MM.1S (cell line): ENCODE results near the gene MAPK4.

Experiments
- DNase-seq: peaks from one replicate; pipeline ENCODE4 v3.0.0-alpha.2; 2015
- H2AFZ ChIP-seq: fragments of 300-600 bp; sonication (generic); 2 replicates; pipeline ENCODE4 v1.6.0; 2016; ENCODE audit warnings: antibody characterized with exemption, low read length
- H3F3A ChIP-seq: fragments of 300-600 bp; sonication (generic); 2 replicates; pipeline ENCODE4 v1.6.1; 2016; ENCODE audit warnings: mild to moderate bottlenecking, antibody characterized with exemption, low read length, moderate library complexity, mixed read lengths; ENCODE audit not compliant: insufficient read depth
- H3K27ac ChIP-seq: fragments of 300-600 bp; sonication (generic); 2 replicates; pipeline ENCODE4 v1.5.1; 2016; ENCODE audit warnings: mild to moderate bottlenecking, low read length
- H3K27me3 ChIP-seq: fragments of 300-600 bp; sonication (generic); replicated peaks from 2 replicates; pipeline ENCODE4 v1.6.0; 2016; ENCODE audit warnings: low read length; ENCODE audit not compliant: insufficient read depth
- H3K36me3 ChIP-seq: fragments of 300-600 bp; sonication (generic); replicated peaks from 2 replicates; pipeline ENCODE4 v1.6.1; 2016; ENCODE audit warnings: mild to moderate bottlenecking, low read length, mixed read lengths; ENCODE audit not compliant: insufficient read depth
- H3K4me1 ChIP-seq: fragments of 300-600 bp; sonication (generic); 2 replicates; pipeline ENCODE4 v1.6.1; 2016; ENCODE audit warnings: low read length, mixed read lengths
- H3K4me2 ChIP-seq: fragments of 300-600 bp; sonication (generic); 2 replicates; pipeline ENCODE4 v1.6.0; 2016; ENCODE audit warnings: low read depth, low read length
- H3K4me3 ChIP-seq: fragments of 300-600 bp; sonication (generic); 2 replicates; pipeline ENCODE4 v1.5.1; 2016; ENCODE audit warnings: low read length, mixed read lengths
- H3K79me2 ChIP-seq: fragments of 300-600 bp; sonication (generic); 2 replicates; pipeline ENCODE4 v1.6.1; 2016; ENCODE audit warnings: mixed run types, low read length, mixed read lengths
- H3K9ac ChIP-seq: fragments of 300-600 bp; sonication (generic); 2 replicates; pipeline ENCODE4 v1.6.1; 2016; ENCODE audit warnings: low read length, mixed read lengths
- H3K9me2 ChIP-seq: fragments of 300-600 bp; sonication (generic); replicated peaks from 2 replicates; pipeline ENCODE4 v1.6.1; 2016; ENCODE audit warnings: mild to moderate bottlenecking, low read length, mixed read lengths; ENCODE audit not compliant: insufficient read depth
- H3K9me3 ChIP-seq: fragments of 300-600 bp; sonication (generic); replicated peaks from 2 replicates; pipeline ENCODE4 v1.6.1; 2016; ENCODE audit warnings: mild to moderate bottlenecking, low read length, mixed read lengths; ENCODE audit not compliant: insufficient read depth
- H4K20me1 ChIP-seq: fragments of 300-600 bp; sonication (generic); 2 replicates; pipeline ENCODE4 v1.6.1; 2016; ENCODE audit warnings: mild to moderate bottlenecking, low read length, moderate library complexity, mixed read lengths; ENCODE audit not compliant: insufficient read depth
- EZH2 ChIP-seq: fragments of 300-600 bp; sonication (generic); optimal IDR thresholded peaks from 2 replicates; pipeline ENCODE3; 2017; ENCODE audit warnings: low read depth, mild to moderate bottlenecking, antibody characterized with exemption, low read length, mixed read lengths
- EZH2phosphoT487 ChIP-seq: fragments of 300-600 bp; sonication (generic); IDR thresholded peaks from 2 replicates; pipeline ENCODE4 v1.6.1; 2018; ENCODE audit warnings: antibody characterized with exemption, low read length
- TF ChIP-seq, protein P1 (sequence below): fragments of 300-600 bp; sonication (generic); IDR thresholded peaks from 2 replicates; pipeline ENCODE4 v1.5.1; 2016; ENCODE audit warnings: antibody characterized with exemption, low read length, mixed read lengths

Gene MAPK4

DNA sequence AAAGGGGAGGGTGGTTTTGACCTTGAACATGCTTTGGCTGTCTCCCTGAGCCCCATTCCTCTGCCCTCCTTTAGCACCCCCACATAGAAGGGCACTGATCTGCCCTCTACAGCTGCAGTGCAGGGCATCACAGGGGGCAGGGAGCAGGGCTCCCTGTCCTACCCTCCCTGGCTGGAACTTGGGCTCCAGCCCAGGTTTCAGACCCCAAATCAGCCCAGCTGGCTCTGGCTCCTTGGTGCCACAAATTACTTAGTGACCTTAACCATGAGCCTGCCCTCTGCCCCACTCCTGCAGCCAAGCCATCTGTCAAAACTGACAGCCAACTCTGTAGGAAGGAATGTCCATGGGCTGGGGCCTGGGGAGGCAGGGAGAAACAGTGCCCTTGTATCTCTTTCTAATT lies 105.6 kb downstream of the MAPK4 start:
- Histone ChIP-seq H3K9me3 (no peaks in the 10 kb centered on the region), H3K27ac (no peak overlapping the region), H3K9me2 (no peaks in the 10 kb centered on the region), H3K79me2 (no peaks in the 10 kb centered on the region), H4K20me1 (no peaks in the 10 kb centered on the region), H3K9ac (no peak overlapping the region), H3F3A (no peaks in the 10 kb centered on the region), H3K4me2 (no peak overlapping the region), H2AFZ (no peak overlapping the region), H3K27me3 (no peaks in the 10 kb centered on the region), H3K4me1 (no peaks in the 10 kb centered on the region), H3K36me3 (no peaks in the 10 kb centered on the region), H3K4me3 (no peak overlapping the region)
- no peak for DNase-seq
- no peak for TF ChIP-seq EZH2phosphoT487
- TF ChIP-seq, protein P1, sequence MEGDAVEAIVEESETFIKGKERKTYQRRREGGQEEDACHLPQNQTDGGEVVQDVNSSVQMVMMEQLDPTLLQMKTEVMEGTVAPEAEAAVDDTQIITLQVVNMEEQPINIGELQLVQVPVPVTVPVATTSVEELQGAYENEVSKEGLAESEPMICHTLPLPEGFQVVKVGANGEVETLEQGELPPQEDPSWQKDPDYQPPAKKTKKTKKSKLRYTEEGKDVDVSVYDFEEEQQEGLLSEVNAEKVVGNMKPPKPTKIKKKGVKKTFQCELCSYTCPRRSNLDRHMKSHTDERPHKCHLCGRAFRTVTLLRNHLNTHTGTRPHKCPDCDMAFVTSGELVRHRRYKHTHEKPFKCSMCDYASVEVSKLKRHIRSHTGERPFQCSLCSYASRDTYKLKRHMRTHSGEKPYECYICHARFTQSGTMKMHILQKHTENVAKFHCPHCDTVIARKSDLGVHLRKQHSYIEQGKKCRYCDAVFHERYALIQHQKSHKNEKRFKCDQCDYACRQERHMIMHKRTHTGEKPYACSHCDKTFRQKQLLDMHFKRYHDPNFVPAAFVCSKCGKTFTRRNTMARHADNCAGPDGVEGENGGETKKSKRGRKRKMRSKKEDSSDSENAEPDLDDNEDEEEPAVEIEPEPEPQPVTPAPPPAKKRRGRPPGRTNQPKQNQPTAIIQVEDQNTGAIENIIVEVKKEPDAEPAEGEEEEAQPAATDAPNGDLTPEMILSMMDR, result no peak
- no peak for TF ChIP-seq EZH2

DNA sequence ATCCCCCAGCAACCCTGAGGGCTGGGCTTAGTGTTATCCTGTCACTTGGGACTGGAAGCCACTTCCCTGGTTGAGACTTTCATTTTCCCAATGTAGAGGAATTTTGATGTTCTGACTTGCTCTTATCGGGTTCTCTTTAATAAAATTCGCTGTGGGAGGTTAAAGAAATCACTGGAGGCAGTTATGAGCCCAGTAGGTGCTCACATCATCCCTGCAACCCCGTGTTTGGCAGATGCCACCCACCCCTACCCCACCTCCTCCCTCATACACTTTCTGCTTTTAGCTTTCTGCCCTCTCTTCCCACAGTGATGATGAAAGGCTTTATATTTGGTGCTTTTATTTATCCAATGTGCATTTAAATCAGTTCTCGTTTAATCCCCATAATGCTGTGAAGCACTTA lies 106.6 kb downstream of the MAPK4 start:
- no peak for DNase-seq
- no peak overlapping the region for H3K27ac ChIP-seq
- H2AFZ ChIP-seq, result no peak overlapping the region
- no peaks in the 10 kb centered on the region for H3K36me3 ChIP-seq
- no peaks in the 10 kb centered on the region for H3K4me1 ChIP-seq
- H3K4me2 ChIP-seq, result no peak overlapping the region
- no peak overlapping the region for H3K4me3 ChIP-seq
- H3K79me2 ChIP-seq, result no peaks in the 10 kb centered on the region
- no peak for TF ChIP-seq EZH2phosphoT487
- TF ChIP-seq, protein P1, result no peak
- no peak for TF ChIP-seq EZH2
- no peaks in the 10 kb centered on the region for H4K20me1 ChIP-seq
- no peaks in the 10 kb centered on the region for H3K9me2 ChIP-seq
- no peaks in the 10 kb centered on the region for H3F3A ChIP-seq
- H3K9ac ChIP-seq, result no peak overlapping the region
- no peaks in the 10 kb centered on the region for H3K9me3 ChIP-seq
- H3K27me3 ChIP-seq, result no peaks in the 10 kb centered on the region

DNA sequence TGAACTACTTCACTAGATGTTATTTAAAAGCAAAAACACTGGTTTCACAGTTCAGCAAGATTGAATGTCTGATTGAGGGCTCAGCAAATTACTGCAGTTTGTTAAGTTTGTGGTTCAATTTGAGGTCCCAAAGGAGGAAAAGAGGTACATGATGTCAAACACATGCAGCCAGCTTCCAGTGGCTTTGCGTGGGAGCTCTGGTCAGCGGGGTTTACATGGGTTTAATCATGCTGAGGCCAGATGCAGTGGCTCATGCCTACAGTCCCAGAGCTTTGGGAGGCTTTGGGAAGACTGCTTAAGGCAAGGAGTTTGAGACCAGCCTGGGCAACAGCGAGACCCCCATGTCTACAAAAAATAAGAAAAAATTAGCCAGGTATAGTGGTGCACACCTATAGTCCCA lies 111.5 kb downstream of the MAPK4 start:
- H3K4me3 ChIP-seq, result no peak overlapping the region
- H3K27me3 ChIP-seq, result no peaks in the 10 kb centered on the region

More for the DNA sequence above, 111.5 kb downstream of the MAPK4 start:
- Histone ChIP-seq H3F3A (no peaks in the 10 kb centered on the region), H4K20me1 (no peaks in the 10 kb centered on the region), H3K9me3 (no peaks in the 10 kb centered on the region), H3K9ac (no peak overlapping the region), H3K27ac (no peak overlapping the region), H2AFZ (no peak overlapping the region), H3K9me2 (no peaks in the 10 kb centered on the region), H3K36me3 (no peaks in the 10 kb centered on the region), H3K4me2 (no peak overlapping the region), H3K79me2 (no peaks in the 10 kb centered on the region), H3K4me1 (no peaks in the 10 kb centered on the region)
- no peak for DNase-seq
- TF ChIP-seq, protein P1, result no peak
- TF ChIP-seq EZH2phosphoT487, result no peak
